Measurements from ENCODE around the gene SMARCD2. TPM values are rescaled to one million over a fixed set of nuclear protein-coding genes. Genes with fewer than 3 reads are reported as not detected.

SMARCD2 gene
- total RNA-seq, 1 donor from 2014 or later, result 78.0 TPM

DNA sequence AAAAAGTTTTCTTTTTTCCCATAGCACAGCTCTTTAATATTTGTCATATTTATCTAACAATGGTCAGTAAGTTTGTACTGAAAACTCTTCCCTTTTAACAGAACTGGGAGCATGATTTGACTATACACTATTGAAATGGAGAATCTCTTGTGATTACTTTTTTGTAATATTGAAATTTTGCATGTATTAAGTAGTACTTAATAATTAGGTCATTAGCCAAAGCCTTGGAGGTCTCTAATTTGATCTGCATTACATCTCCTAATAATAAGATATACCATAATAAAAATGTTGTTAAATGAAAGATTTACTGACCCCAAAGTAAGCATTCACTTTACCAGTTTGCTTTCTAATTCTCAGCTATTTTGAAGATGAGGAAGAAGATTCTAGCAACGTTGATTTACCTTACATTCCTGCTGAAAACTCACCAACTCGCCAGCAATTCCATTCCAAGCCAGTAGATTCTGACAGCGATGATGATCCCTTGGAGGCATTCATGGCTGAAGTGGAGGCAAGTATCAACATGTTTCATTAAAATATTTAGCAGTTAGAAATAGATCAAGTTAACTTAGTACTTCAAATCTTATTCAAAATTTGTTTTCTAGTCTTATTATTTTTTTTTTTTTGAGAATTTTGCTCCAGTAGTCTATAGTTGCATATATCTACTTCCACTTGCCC is 50.3 kb downstream of the SMARCD2 start:
- Histone ChIP-seq H3K9me3 (no peaks in the 10 kb centered on the region), H3K4me1 (no peaks in the 10 kb centered on the region), H3K36me3 (peaks cover 86 to 94% of the 10 kb centered on the region in 2 donors), H3K4me3 (no peak overlapping the region), H3K27ac (no peak overlapping the region), H3K27me3 (no peaks in the 10 kb centered on the region)
- no peak for DNase-seq (ENCODE audit: low spot score in 2 of 2)
- intact Hi-C loops (cut with DNase I), result no loop called here
- TF ChIP-seq, protein P1, sequence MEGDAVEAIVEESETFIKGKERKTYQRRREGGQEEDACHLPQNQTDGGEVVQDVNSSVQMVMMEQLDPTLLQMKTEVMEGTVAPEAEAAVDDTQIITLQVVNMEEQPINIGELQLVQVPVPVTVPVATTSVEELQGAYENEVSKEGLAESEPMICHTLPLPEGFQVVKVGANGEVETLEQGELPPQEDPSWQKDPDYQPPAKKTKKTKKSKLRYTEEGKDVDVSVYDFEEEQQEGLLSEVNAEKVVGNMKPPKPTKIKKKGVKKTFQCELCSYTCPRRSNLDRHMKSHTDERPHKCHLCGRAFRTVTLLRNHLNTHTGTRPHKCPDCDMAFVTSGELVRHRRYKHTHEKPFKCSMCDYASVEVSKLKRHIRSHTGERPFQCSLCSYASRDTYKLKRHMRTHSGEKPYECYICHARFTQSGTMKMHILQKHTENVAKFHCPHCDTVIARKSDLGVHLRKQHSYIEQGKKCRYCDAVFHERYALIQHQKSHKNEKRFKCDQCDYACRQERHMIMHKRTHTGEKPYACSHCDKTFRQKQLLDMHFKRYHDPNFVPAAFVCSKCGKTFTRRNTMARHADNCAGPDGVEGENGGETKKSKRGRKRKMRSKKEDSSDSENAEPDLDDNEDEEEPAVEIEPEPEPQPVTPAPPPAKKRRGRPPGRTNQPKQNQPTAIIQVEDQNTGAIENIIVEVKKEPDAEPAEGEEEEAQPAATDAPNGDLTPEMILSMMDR (IDR thresholded peaks at IDR 0.05), result no peak

DNA sequence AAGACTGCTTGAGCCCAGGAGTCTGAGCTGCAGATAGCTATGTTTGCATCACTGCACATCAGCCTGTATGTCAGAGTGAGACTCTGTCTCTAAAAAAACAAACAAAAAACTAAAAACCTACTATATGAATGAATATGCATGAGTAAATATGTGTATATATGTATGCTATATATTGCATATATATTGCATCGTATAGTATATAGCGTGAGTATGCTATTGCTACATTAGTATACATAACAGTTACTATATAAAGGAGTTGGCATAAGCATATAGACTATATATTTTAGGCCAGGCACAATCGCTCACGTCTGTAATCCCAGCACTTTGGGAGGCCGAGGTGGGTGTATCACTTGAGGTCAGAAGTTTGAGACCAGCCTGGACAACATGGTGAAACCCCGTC is 52.4 kb downstream of the SMARCD2 start:
- intact Hi-C loops (cut with DNase I), result no loop called here
- peaks cover 71 to 77% of the 10 kb centered on the region in 2 donors for H3K36me3 ChIP-seq

GRCh38 chr17:63786971-63787711 is 55.3 kb downstream of the SMARCD2 start:
- intact Hi-C loops (cut with DNase I), result no loop called here
- H3K4me1 ChIP-seq, result no peaks in the 10 kb centered on the region
- H3K27me3 ChIP-seq, result no peaks in the 10 kb centered on the region
- H3K4me3 ChIP-seq, result no peak overlapping the region
- no peaks in the 10 kb centered on the region for H3K9me3 ChIP-seq
- DNase-seq (ENCODE audit: low spot score in 2 of 2), result no peak
- H3K36me3 ChIP-seq, result peaks cover 45 to 52% of the 10 kb centered on the region in 2 donors
- no peak overlapping the region for H3K27ac ChIP-seq
- TF ChIP-seq, protein P1 (IDR thresholded peaks at IDR 0.05), result no peak

More for the DNA sequence above, 52.4 kb downstream of the SMARCD2 start:
- H3K4me1 ChIP-seq, result no peaks in the 10 kb centered on the region
- H3K27ac ChIP-seq, result no peak overlapping the region
- H3K9me3 ChIP-seq, result no peaks in the 10 kb centered on the region
- no peak for DNase-seq (ENCODE audit: low spot score in 2 of 2)
- no peak overlapping the region for H3K4me3 ChIP-seq
- TF ChIP-seq, protein P1 (IDR thresholded peaks at IDR 0.05), result no peak
- no peaks in the 10 kb centered on the region for H3K27me3 ChIP-seq

DNA sequence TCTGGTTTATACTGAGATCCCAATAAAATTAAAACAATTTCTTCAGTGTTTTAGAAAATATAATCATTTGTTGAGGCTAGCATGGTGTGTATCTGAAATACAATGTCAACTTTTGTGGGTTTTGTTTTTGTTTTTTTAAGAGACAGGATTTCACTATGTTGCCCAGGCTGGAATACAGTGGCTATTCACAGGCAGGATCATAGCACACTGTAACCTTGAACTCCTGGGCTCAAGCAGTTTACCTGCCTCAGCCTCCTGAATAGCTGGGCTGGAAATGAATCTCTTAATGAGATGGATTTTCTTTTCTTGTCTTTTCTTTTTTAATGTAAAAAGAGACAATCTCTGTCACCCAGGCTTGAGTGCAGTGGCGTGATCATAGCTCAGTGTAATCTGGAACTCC is 56.4 kb downstream of the SMARCD2 start:
- no peak overlapping the region for H3K27ac ChIP-seq
- intact Hi-C loops (cut with DNase I), result no loop called here
- H3K9me3 ChIP-seq, result no peaks in the 10 kb centered on the region
- H3K4me1 ChIP-seq, result no peaks in the 10 kb centered on the region
- peaks cover 39 to 44% of the 10 kb centered on the region in 2 donors for H3K36me3 ChIP-seq
- H3K27me3 ChIP-seq, result no peaks in the 10 kb centered on the region
- TF ChIP-seq, protein P1 (IDR thresholded peaks at IDR 0.05), result no peak
- H3K4me3 ChIP-seq, result no peak overlapping the region
- DNase-seq (ENCODE audit: low spot score in 2 of 2), result no peak

DNA sequence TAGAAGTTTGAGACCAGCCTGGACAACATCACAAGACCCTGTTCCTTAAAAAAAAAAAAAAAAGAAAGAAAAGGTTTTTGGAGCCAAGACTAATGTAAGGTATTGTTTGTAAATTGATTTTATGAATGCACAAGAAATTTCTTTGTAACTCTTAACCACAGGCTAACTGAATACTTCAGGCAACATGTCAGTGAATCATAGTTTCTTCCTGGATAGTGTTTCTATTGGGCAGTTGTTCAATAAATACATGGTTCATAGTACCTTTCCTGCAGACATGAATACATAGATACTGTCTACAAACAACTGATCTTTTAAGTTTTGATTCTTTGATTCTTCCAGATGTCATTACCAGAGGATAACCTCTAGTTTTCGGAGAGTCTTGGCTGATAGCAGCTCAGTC is 56.9 kb downstream of the SMARCD2 start:
- peaks cover 37 to 41% of the 10 kb centered on the region in 2 donors for H3K36me3 ChIP-seq
- H3K4me1 ChIP-seq, result no peaks in the 10 kb centered on the region
- TF ChIP-seq, protein P1 (IDR thresholded peaks at IDR 0.05), result no peak
- intact Hi-C loops (cut with DNase I), result no loop called here
- no peaks in the 10 kb centered on the region for H3K27me3 ChIP-seq
- no peaks in the 10 kb centered on the region for H3K9me3 ChIP-seq
- DNase-seq (ENCODE audit: low spot score in 2 of 2), result no peak
- no peak overlapping the region for H3K4me3 ChIP-seq
- no peak overlapping the region for H3K27ac ChIP-seq

All from ascending aorta (tissue), 2 donors.